Measurements from ENCODE around the gene NR3C2. TPM values are rescaled to one million over a fixed set of nuclear protein-coding genes. Genes with fewer than 3 reads are reported as not detected.

The NR3C2 gene
- polyA plus RNA-seq, 1 of the 3 experiments (the other 2 are of a cell fraction) = 0.02 TPM

- H3K4me2 ChIP-seq = no peak overlapping the region
- CTCF ChIA-PET = interaction anchor here (0.8 to 1.9 kb wide), 2 partner anchors 10 to 33 kb away, joined by 3 to 6 read pairs; no protein-coding TSS in a partner anchor
- TF ChIP-seq FOSL2 (IDR thresholded peaks at IDR 0.05; ENCODE audit: borderline replicate concordance, low read depth) (no peak), MEF2A (IDR thresholded peaks at IDR 0.05; ENCODE audit: borderline replicate concordance, low read depth) (no peak)
- TF ChIP-seq, protein P1, sequence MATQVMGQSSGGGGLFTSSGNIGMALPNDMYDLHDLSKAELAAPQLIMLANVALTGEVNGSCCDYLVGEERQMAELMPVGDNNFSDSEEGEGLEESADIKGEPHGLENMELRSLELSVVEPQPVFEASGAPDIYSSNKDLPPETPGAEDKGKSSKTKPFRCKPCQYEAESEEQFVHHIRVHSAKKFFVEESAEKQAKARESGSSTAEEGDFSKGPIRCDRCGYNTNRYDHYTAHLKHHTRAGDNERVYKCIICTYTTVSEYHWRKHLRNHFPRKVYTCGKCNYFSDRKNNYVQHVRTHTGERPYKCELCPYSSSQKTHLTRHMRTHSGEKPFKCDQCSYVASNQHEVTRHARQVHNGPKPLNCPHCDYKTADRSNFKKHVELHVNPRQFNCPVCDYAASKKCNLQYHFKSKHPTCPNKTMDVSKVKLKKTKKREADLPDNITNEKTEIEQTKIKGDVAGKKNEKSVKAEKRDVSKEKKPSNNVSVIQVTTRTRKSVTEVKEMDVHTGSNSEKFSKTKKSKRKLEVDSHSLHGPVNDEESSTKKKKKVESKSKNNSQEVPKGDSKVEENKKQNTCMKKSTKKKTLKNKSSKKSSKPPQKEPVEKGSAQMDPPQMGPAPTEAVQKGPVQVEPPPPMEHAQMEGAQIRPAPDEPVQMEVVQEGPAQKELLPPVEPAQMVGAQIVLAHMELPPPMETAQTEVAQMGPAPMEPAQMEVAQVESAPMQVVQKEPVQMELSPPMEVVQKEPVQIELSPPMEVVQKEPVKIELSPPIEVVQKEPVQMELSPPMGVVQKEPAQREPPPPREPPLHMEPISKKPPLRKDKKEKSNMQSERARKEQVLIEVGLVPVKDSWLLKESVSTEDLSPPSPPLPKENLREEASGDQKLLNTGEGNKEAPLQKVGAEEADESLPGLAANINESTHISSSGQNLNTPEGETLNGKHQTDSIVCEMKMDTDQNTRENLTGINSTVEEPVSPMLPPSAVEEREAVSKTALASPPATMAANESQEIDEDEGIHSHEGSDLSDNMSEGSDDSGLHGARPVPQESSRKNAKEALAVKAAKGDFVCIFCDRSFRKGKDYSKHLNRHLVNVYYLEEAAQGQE (IDR thresholded peaks at IDR 0.05; ENCODE audit: low read depth, low read length) = no peak
- no peak overlapping the region for H3K9ac ChIP-seq
- no peak overlapping the region for H2AFZ ChIP-seq (ENCODE audit: low read depth)
- no peaks in the 10 kb centered on the region for H3K9me2 ChIP-seq
- POLR2A ChIA-PET = no interaction called here
- no peak overlapping the region for H3K27ac ChIP-seq (ENCODE audit: low read depth in 2 of 2, low read length in 1 of 2)
- H3K4me3 ChIP-seq (ENCODE audit: low read depth in 2 of 2, low read length in 1 of 2) = no peak overlapping the region
- H4K20me1 ChIP-seq (ENCODE audit: insufficient read depth) = no peaks in the 10 kb centered on the region
- no peaks in the 10 kb centered on the region for H3K27me3 ChIP-seq (ENCODE audit: insufficient read depth)
- H3K9me3 ChIP-seq = no peaks in the 10 kb centered on the region
- peaks cover 0 to 9% of the 10 kb centered on the region in 2 experiments; a peak in 2 of 4 replicates for H3K4me1 ChIP-seq (ENCODE audit: control insufficient read depth in 1 of 2, insufficient read depth in 2 of 2, low read depth in 1 of 2, low read length in 1 of 2)
- no peak for DNase-seq
- 92% methylated on average over 2 of the region's 2 CpGs for WGBS (ENCODE audit: low lambda C conversion rate)
- no peaks in the 10 kb centered on the region for H3K79me2 ChIP-seq (ENCODE audit: insufficient read depth)
- H3K36me3 ChIP-seq (replicated peaks in 1 of 2; ENCODE audit: control insufficient read depth in 1 of 2, insufficient read depth in 2 of 2, low read length in 1 of 2) = peaks cover 15 to 21% of the 10 kb centered on the region in 2 experiments
- no peaks in the 10 kb centered on the region for H3F3A ChIP-seq (replicated peaks; ENCODE audit: insufficient read depth)
Measured at GRCh38 chr4:148078061-148078460, 364.2 kb downstream of the NR3C2 start.

GRCh38 chr4:148077581-148077980, 364.6 kb downstream of the NR3C2 start:
- no peaks in the 10 kb centered on the region for H4K20me1 ChIP-seq (ENCODE audit: insufficient read depth)
- no peak overlapping the region for H3K27ac ChIP-seq (ENCODE audit: low read depth in 2 of 2, low read length in 1 of 2)
- no peaks in the 10 kb centered on the region for H3K79me2 ChIP-seq (ENCODE audit: insufficient read depth)
- CTCF ChIA-PET = interaction anchor here (0.8 to 1.9 kb wide), 2 partner anchors 10 to 33 kb away, joined by 3 to 6 read pairs; no protein-coding TSS in a partner anchor
- peaks cover 0 to 13% of the 10 kb centered on the region in 2 experiments; a peak in 2 of 4 replicates for H3K4me1 ChIP-seq (ENCODE audit: control insufficient read depth in 1 of 2, insufficient read depth in 2 of 2, low read depth in 1 of 2, low read length in 1 of 2)
- DNase-seq = no peak
- H3K36me3 ChIP-seq (replicated peaks in 1 of 2; ENCODE audit: control insufficient read depth in 1 of 2, insufficient read depth in 2 of 2, low read length in 1 of 2) = peaks cover 15 to 21% of the 10 kb centered on the region in 2 experiments
- H3K9me3 ChIP-seq = no peaks in the 10 kb centered on the region
- no peak overlapping the region for H3K4me2 ChIP-seq
- no peaks in the 10 kb centered on the region for H3F3A ChIP-seq (replicated peaks; ENCODE audit: insufficient read depth)
- H2AFZ ChIP-seq (ENCODE audit: low read depth) = no peak overlapping the region
- TF ChIP-seq ELF1 (IDR thresholded peaks at IDR 0.05) (no peak), TEAD4 (IDR thresholded peaks at IDR 0.05; ENCODE audit: borderline replicate concordance, insufficient read depth) (no peak), RXRA (IDR thresholded peaks at IDR 0.05; ENCODE audit: borderline replicate concordance, low read depth) (no peak), FOXM1 (IDR thresholded peaks at IDR 0.05; ENCODE audit: low read depth) (no peak), RCOR1 (IDR thresholded peaks at IDR 0.05; ENCODE audit: low read length) (no peak)
- no peaks in the 10 kb centered on the region for H3K9me2 ChIP-seq
- POLR2A ChIA-PET = no interaction called here
- no peak overlapping the region for H3K9ac ChIP-seq
- 94% methylated on average over 1 of the region's 1 CpG for WGBS (ENCODE audit: low lambda C conversion rate)
- H3K4me3 ChIP-seq (ENCODE audit: low read depth in 2 of 2, low read length in 1 of 2) = no peak overlapping the region
- H3K27me3 ChIP-seq (ENCODE audit: insufficient read depth) = no peaks in the 10 kb centered on the region

- no peak for DNase-seq
- Histone ChIP-seq H3K36me3 (replicated peaks in 1 of 2; ENCODE audit: control insufficient read depth in 1 of 2, insufficient read depth in 2 of 2, low read length in 1 of 2) (peaks cover 16 to 21% of the 10 kb centered on the region in 2 experiments), H3K4me3 (ENCODE audit: low read depth in 2 of 2, low read length in 1 of 2) (no peak overlapping the region), H3K9me3 (no peaks in the 10 kb centered on the region), H3K79me2 (ENCODE audit: insufficient read depth) (no peaks in the 10 kb centered on the region), H2AFZ (ENCODE audit: low read depth) (no peak overlapping the region), H3K9ac (no peak overlapping the region), H3K27ac (ENCODE audit: low read depth in 2 of 2, low read length in 1 of 2) (no peak overlapping the region), H3K4me1 (ENCODE audit: control insufficient read depth in 1 of 2, insufficient read depth in 2 of 2, low read depth in 1 of 2, low read length in 1 of 2) (peaks cover 0 to 16% of the 10 kb centered on the region in 2 experiments; a peak in 2 of 4 replicates), H3K27me3 (ENCODE audit: insufficient read depth) (no peaks in the 10 kb centered on the region), H4K20me1 (ENCODE audit: insufficient read depth) (no peaks in the 10 kb centered on the region), H3F3A (replicated peaks; ENCODE audit: insufficient read depth) (no peaks in the 10 kb centered on the region), H3K9me2 (no peaks in the 10 kb centered on the region), H3K4me2 (no peak overlapping the region)
- CTCF ChIA-PET = interaction anchor here (1.9 kb wide), 1 partner anchor 9 kb away, joined by 6 read pairs; no protein-coding TSS in a partner anchor
- 93% methylated on average over 2 of the region's 5 CpGs for WGBS (ENCODE audit: low lambda C conversion rate)
- TF ChIP-seq EP300 (IDR thresholded peaks at IDR 0.05; ENCODE audit: borderline replicate concordance in 1 of 2, low read depth in 1 of 2, low read length in 1 of 2) = no peak
- no peak for TF ChIP-seq EZH2phosphoT487 (IDR thresholded peaks at IDR 0.05; ENCODE audit: borderline replicate concordance, low read depth)
- TF ChIP-seq GATA2 (CRISPR knock-in tag; IDR thresholded peaks at IDR 0.05) = no peak
- TF ChIP-seq SIN3A (IDR thresholded peaks at IDR 0.05; ENCODE audit: borderline replicate concordance, low read depth, low read length) = no peak
- TF ChIP-seq, protein P2, sequence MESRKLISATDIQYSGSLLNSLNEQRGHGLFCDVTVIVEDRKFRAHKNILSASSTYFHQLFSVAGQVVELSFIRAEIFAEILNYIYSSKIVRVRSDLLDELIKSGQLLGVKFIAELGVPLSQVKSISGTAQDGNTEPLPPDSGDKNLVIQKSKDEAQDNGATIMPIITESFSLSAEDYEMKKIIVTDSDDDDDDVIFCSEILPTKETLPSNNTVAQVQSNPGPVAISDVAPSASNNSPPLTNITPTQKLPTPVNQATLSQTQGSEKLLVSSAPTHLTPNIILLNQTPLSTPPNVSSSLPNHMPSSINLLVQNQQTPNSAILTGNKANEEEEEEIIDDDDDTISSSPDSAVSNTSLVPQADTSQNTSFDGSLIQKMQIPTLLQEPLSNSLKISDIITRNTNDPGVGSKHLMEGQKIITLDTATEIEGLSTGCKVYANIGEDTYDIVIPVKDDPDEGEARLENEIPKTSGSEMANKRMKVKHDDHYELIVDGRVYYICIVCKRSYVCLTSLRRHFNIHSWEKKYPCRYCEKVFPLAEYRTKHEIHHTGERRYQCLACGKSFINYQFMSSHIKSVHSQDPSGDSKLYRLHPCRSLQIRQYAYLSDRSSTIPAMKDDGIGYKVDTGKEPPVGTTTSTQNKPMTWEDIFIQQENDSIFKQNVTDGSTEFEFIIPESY (IDR thresholded peaks at IDR 0.05; ENCODE audit: borderline replicate concordance, low read depth) = no peak
- no peak for TF ChIP-seq MAX (IDR thresholded peaks at IDR 0.05; ENCODE audit: low read depth)
- TF ChIP-seq RCOR1 (IDR thresholded peaks at IDR 0.05; ENCODE audit: low read length) = no peak
- POLR2A ChIA-PET = no interaction called here
Measured at GRCh38 chr4:148076964-148077363, 365.2 kb downstream of the NR3C2 start.

Data from SK-N-SH (cell line).